ENCODE measurements around the gene PSG4.
"Not testable (repeated sequence)": the region's sequence is repeated elsewhere in the genome, so short reads cannot be mapped to it uniquely, and the experiment has no call there.

PSG4 gene

DNA sequence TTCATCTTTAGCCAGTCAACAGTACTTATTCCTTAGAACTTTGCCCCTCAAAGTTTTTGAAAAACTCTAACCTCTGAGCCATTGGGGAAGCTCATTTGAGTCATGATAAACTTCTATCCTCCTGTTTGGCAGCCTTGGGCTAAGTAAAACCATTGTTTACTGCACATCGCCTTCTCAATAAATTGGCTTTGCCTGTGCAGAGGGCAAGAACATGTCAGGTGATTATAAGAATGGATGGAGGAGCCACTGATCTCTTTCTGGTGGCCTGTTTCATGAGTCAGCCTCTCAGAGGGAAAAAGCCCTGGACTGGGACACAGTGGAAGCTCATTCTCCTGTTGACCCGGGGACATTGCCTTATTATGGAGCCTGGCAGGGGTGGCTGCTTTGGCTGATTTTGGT lies 19.4 kb upstream of the PSG4 start:
- no peak for DNase-seq
- no peaks in the 10 kb centered on the region for H3K79me2 ChIP-seq (ENCODE audit: low read length)
- no peaks in the 10 kb centered on the region for H3F3A ChIP-seq (ENCODE audit: insufficient read depth, low read length)
- TF ChIP-seq EZH2phosphoT487 (IDR thresholded peaks at IDR 0.05; ENCODE audit: low read length) = no peak
- no peak for TF ChIP-seq EZH2 (optimal IDR thresholded peaks at IDR 0.05; ENCODE audit: low read depth, low read length)
- TF ChIP-seq, protein P1, sequence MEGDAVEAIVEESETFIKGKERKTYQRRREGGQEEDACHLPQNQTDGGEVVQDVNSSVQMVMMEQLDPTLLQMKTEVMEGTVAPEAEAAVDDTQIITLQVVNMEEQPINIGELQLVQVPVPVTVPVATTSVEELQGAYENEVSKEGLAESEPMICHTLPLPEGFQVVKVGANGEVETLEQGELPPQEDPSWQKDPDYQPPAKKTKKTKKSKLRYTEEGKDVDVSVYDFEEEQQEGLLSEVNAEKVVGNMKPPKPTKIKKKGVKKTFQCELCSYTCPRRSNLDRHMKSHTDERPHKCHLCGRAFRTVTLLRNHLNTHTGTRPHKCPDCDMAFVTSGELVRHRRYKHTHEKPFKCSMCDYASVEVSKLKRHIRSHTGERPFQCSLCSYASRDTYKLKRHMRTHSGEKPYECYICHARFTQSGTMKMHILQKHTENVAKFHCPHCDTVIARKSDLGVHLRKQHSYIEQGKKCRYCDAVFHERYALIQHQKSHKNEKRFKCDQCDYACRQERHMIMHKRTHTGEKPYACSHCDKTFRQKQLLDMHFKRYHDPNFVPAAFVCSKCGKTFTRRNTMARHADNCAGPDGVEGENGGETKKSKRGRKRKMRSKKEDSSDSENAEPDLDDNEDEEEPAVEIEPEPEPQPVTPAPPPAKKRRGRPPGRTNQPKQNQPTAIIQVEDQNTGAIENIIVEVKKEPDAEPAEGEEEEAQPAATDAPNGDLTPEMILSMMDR (IDR thresholded peaks at IDR 0.05; ENCODE audit: low read length) = no peak
- H3K36me3 ChIP-seq (replicated peaks; ENCODE audit: insufficient read depth, low read length) = no peaks in the 10 kb centered on the region
- H3K27me3 ChIP-seq (replicated peaks; ENCODE audit: insufficient read depth, low read length) = no peaks in the 10 kb centered on the region
- no peak overlapping the region for H3K9ac ChIP-seq (ENCODE audit: low read length)
- no peak overlapping the region for H3K4me3 ChIP-seq (ENCODE audit: low read length)
- no peaks in the 10 kb centered on the region for H3K4me1 ChIP-seq (ENCODE audit: low read length)
- no peaks in the 10 kb centered on the region for H3K9me3 ChIP-seq (replicated peaks; ENCODE audit: insufficient read depth, low read length)
- no peak overlapping the region for H2AFZ ChIP-seq (ENCODE audit: low read length)
- no peaks in the 10 kb centered on the region for H4K20me1 ChIP-seq (ENCODE audit: insufficient read depth, low read length)
- no peak overlapping the region for H3K4me2 ChIP-seq (ENCODE audit: low read depth, low read length)
- no peak overlapping the region for H3K27ac ChIP-seq (ENCODE audit: low read length)
- no peaks in the 10 kb centered on the region for H3K9me2 ChIP-seq (replicated peaks; ENCODE audit: insufficient read depth, low read length)

DNA sequence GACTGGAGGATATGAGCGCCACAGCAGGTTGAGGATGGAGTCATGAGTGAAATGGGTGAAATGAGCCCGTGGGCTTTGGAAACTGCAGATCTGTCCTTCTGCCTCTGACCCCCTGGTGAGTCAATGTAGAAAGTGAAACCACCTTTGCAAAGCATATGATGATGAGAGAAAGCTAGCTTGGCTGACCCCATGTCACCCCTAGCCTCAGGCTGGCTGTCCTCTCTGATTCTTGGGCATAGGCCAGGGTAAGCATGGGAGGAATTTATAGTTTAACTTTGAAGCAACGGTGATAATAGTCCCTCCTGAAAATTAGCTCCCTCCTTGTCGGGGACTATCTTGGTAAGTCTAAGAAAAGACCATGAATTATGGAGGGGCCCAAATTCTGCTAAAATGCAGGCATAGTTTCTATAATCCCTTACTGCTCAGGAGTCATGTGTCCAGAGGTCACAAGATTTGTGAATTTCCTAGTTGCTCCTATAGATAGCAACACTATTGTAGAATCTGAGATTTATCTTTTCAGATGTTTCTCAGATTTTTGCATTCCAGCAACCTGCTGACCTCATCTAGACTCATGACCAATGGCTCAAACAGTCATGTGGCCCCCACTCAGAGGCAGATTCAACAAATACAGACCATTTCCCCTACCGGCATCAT lies 18.9 kb upstream of the PSG4 start:
- DNase-seq = peak; percentile 25
- H3K9ac ChIP-seq (ENCODE audit: low read length); H3K36me3 ChIP-seq (replicated peaks; ENCODE audit: insufficient read depth, low read length); H3K4me3 ChIP-seq (ENCODE audit: low read length); H3K9me2 ChIP-seq (replicated peaks; ENCODE audit: insufficient read depth, low read length); H3K27me3 ChIP-seq (replicated peaks; ENCODE audit: insufficient read depth, low read length); H3K9me3 ChIP-seq (replicated peaks; ENCODE audit: insufficient read depth, low read length); H3K4me1 ChIP-seq (ENCODE audit: low read length); H4K20me1 ChIP-seq (ENCODE audit: insufficient read depth, low read length); H3K27ac ChIP-seq (ENCODE audit: low read length); H3K79me2 ChIP-seq (ENCODE audit: low read length); H3F3A ChIP-seq (ENCODE audit: insufficient read depth, low read length); H3K4me2 ChIP-seq (ENCODE audit: low read depth, low read length); H2AFZ ChIP-seq (ENCODE audit: low read length): not testable (repeated sequence)

DNA sequence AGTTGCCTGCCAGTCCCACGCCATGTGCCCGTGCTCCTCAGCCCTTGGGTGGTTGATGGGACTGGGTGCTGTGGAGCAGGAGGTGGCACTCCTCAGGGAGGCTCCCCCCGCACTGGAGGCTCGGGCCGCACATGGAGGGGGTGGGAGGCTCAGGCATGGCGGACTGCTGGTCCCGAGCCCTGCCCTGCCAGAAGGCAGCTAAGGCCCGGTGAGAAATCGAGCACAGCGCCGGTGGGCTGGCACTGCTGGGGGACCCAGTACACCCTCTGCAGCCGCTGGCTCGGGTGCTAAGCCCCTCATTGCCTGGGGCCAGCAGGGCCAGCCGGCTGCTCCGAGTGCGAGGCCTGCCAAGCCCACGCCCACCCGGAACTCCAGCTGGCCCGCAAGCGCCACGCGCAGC lies 16.5 kb upstream of the PSG4 start:
- H4K20me1 ChIP-seq (ENCODE audit: insufficient read depth, low read length); DNase-seq; H3K9me3 ChIP-seq (replicated peaks; ENCODE audit: insufficient read depth, low read length); H3K4me1 ChIP-seq (ENCODE audit: low read length); H3K4me2 ChIP-seq (ENCODE audit: low read depth, low read length); H3K27ac ChIP-seq (ENCODE audit: low read length); H3K27me3 ChIP-seq (replicated peaks; ENCODE audit: insufficient read depth, low read length); H3K4me3 ChIP-seq (ENCODE audit: low read length); H3K9ac ChIP-seq (ENCODE audit: low read length); H3K36me3 ChIP-seq (replicated peaks; ENCODE audit: insufficient read depth, low read length); H3K9me2 ChIP-seq (replicated peaks; ENCODE audit: insufficient read depth, low read length); H3K79me2 ChIP-seq (ENCODE audit: low read length); H2AFZ ChIP-seq (ENCODE audit: low read length); H3F3A ChIP-seq (ENCODE audit: insufficient read depth, low read length): not testable (repeated sequence)

DNA sequence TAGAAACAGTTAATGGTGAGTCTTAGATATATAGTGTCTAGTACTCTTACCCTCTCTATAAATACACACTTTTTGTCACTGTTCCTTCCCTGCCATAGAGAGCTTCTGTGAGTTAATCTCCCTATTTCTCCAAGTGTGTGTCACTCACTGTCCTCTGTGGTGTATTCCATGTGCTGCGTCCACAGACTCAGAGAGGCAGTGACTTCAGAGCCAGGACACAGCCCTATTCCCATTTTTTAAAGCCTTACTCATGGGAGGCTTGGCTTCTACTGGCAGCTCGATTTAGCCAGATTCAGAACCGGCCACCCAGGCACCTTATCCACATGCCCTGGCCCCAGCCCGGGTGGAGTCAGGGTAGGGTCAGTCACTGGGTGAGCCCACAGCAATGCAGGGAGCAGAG lies 13.7 kb upstream of the PSG4 start:
- H3K4me2 ChIP-seq (ENCODE audit: low read depth, low read length); DNase-seq; H3K36me3 ChIP-seq (replicated peaks; ENCODE audit: insufficient read depth, low read length); H3F3A ChIP-seq (ENCODE audit: insufficient read depth, low read length); H3K9ac ChIP-seq (ENCODE audit: low read length); H2AFZ ChIP-seq (ENCODE audit: low read length); H3K27me3 ChIP-seq (replicated peaks; ENCODE audit: insufficient read depth, low read length); H3K27ac ChIP-seq (ENCODE audit: low read length); H3K79me2 ChIP-seq (ENCODE audit: low read length); H3K9me2 ChIP-seq (replicated peaks; ENCODE audit: insufficient read depth, low read length); H3K9me3 ChIP-seq (replicated peaks; ENCODE audit: insufficient read depth, low read length); H4K20me1 ChIP-seq (ENCODE audit: insufficient read depth, low read length); H3K4me1 ChIP-seq (ENCODE audit: low read length); H3K4me3 ChIP-seq (ENCODE audit: low read length): not testable (repeated sequence)

DNA sequence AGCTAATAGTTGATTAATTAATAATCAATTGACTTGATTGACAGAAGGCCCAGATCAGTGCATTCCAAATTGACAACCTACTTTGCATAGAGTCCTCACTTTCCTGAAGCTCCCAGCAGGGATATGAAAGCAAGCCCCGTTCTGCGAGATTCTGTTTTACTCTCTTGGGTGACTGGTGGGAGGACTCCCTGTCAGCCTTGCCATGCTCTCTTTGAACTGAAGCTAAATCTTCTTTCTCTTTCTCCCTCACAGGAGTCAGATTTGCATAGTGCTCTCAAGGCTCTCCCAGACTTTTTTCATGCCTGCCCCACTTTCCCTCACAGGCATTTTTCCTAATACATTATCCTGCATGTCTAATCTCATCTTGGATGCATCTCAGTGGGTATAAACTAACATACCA lies 10.4 kb upstream of the PSG4 start:
- H3K4me3 ChIP-seq (ENCODE audit: low read length); H3K9me3 ChIP-seq (replicated peaks; ENCODE audit: insufficient read depth, low read length); H3K4me1 ChIP-seq (ENCODE audit: low read length); H3K9me2 ChIP-seq (replicated peaks; ENCODE audit: insufficient read depth, low read length); H3K27me3 ChIP-seq (replicated peaks; ENCODE audit: insufficient read depth, low read length); H4K20me1 ChIP-seq (ENCODE audit: insufficient read depth, low read length); DNase-seq; H3K27ac ChIP-seq (ENCODE audit: low read length); H3K9ac ChIP-seq (ENCODE audit: low read length); H3K79me2 ChIP-seq (ENCODE audit: low read length); H3K4me2 ChIP-seq (ENCODE audit: low read depth, low read length); H2AFZ ChIP-seq (ENCODE audit: low read length); H3K36me3 ChIP-seq (replicated peaks; ENCODE audit: insufficient read depth, low read length); H3F3A ChIP-seq (ENCODE audit: insufficient read depth, low read length): not testable (repeated sequence)

Data from MM.1S (cell line).